Neural progenitor cell (in vitro differentiated cells): ENCODE data around the gene RLF. TPM values are rescaled to one million over a fixed set of nuclear protein-coding genes. Genes with fewer than 3 reads are reported as not detected.

Experiments used
- DNase-seq: peaks from one replicate; pipeline ENCODE4 v3.0.0-alpha.2; 2016; ENCODE audit warnings: low spot score
- H2AFZ ChIP-seq: fragments of 200-600 bp; sonication (generic); replicated peaks from 2 replicates; pipeline ENCODE4 v1.6.1; 2016; ENCODE audit warnings: antibody characterized with exemption
- H3F3A ChIP-seq: fragments of 200-600 bp; sonication (generic); 2 replicates; pipeline ENCODE4 v1.6.1; 2016; ENCODE audit warnings: antibody characterized with exemption, low read depth
- H3K27ac ChIP-seq: fragments of 200-600 bp; sonication (generic); 2 replicates; pipeline ENCODE4 v1.5.1; 2016; ENCODE audit warnings: mild to moderate bottlenecking
- H3K27me3 ChIP-seq: fragments of 200-600 bp; sonication (generic); 2 replicates; pipeline ENCODE4 v1.6.1; 2016; ENCODE audit warnings: mild to moderate bottlenecking, moderate library complexity
- H3K36me3 ChIP-seq: fragments of 200-600 bp; sonication (generic); 2 replicates; pipeline ENCODE4 v1.5.1; 2016
- H3K4me1 ChIP-seq: fragments of 200-600 bp; sonication (generic); 2 replicates; pipeline ENCODE4 v1.6.1; 2016; ENCODE audit warnings: mixed run types
- H3K4me2 ChIP-seq: fragments of 200-600 bp; sonication (generic); 2 replicates; pipeline ENCODE4 v1.6.1; 2016
- H3K4me3 ChIP-seq: fragments of 200-600 bp; sonication (generic); 2 replicates; pipeline ENCODE4 v1.5.1; 2016
- H3K79me2 ChIP-seq: fragments of 200-600 bp; sonication (generic); 2 replicates; pipeline ENCODE4 v1.6.1; 2016; ENCODE audit warnings: low read depth
- H3K9ac ChIP-seq: fragments of 200-600 bp; sonication (generic); 2 replicates; pipeline ENCODE4 v1.6.1; 2016
- H3K9me3 ChIP-seq: fragments of 200-600 bp; sonication (generic); 2 replicates; pipeline ENCODE4 v1.5.1; 2016; ENCODE audit warnings: low read depth
- H4K20me1 ChIP-seq: fragments of 200-600 bp; sonication (generic); 2 replicates; pipeline ENCODE4 v1.6.1; 2016; ENCODE audit warnings: low read depth
- H3K27ac Mint-ChIP-seq: 3 replicates; pipeline ENCODE4 v1.8.0; 2021; ENCODE audit warnings: mixed read lengths
- H3K27me3 Mint-ChIP-seq: 2 replicates; pipeline ENCODE4 v1.8.0; 2022; ENCODE audit warnings: low read depth, mild to moderate bottlenecking, inconsistent platforms, moderate library complexity, mixed read lengths; ENCODE audit not compliant: insufficient read depth
- H3K36me3 Mint-ChIP-seq: 3 replicates; pipeline ENCODE4 v1.8.0; 2021; ENCODE audit warnings: mixed read lengths
- H3K4me1 Mint-ChIP-seq: 3 replicates; pipeline ENCODE4 v1.8.0; 2021; ENCODE audit warnings: mixed read lengths
- H3K4me3 Mint-ChIP-seq: 3 replicates; pipeline ENCODE4 v1.8.0; 2021; ENCODE audit warnings: mild to moderate bottlenecking, moderate library complexity, mixed read lengths
- H3K9me3 Mint-ChIP-seq: 3 replicates; pipeline ENCODE4 v1.8.0; 2020; ENCODE audit warnings: mixed read lengths
- CTCF ChIP-seq: fragments of 200-600 bp; sonication (generic); IDR thresholded peaks from 2 replicates; pipeline ENCODE4 v1.5.1; 2017; ENCODE audit warnings: antibody characterized with exemption, mild to moderate bottlenecking
- EZH2 ChIP-seq: fragments of 200-600 bp; sonication (generic); IDR thresholded peaks from 2 replicates; pipeline ENCODE4 v1.6.1; 2017; ENCODE audit warnings: antibody characterized with exemption, mild to moderate bottlenecking, moderate library complexity
- EZH2phosphoT487 ChIP-seq: fragments of 200-600 bp; sonication (generic); IDR thresholded peaks from 2 replicates; pipeline ENCODE4 v1.6.1; 2017; ENCODE audit warnings: antibody characterized with exemption
- total RNA-seq: library from RNA; depleted of rRNA; stranded (reverse); fragments of >200 nt; gene quantifications from 2 replicates; pipeline ENCODE4 v1.2.3, GENCODE V29; 2015; ENCODE audit warnings: low replicate concordance

The RLF gene
- total RNA-seq, 1 donor from 2014 or later, result 72.7 TPM

- H3F3A ChIP-seq, result no peaks in the 10 kb centered on the region
- H3K4me3 ChIP-seq, result no peak overlapping the region
- no peaks in the 10 kb centered on the region for H3K9me3 ChIP-seq
- Mint-ChIP-seq H3K4me3 (no peak overlapping the region), H3K4me1 (no peaks in the 10 kb centered on the region), H3K36me3 (no peaks in the 10 kb centered on the region), H3K9me3 (no peaks in the 10 kb centered on the region), H3K27me3 (no peaks in the 10 kb centered on the region), H3K27ac (no peak overlapping the region)
- no peak overlapping the region for H3K4me2 ChIP-seq
- no peaks in the 10 kb centered on the region for H3K36me3 ChIP-seq
- TF ChIP-seq EZH2phosphoT487 (no peak), CTCF (no peak), EZH2 (no peak)
- H3K9ac ChIP-seq, result no peak overlapping the region
- no peak for DNase-seq
- no peaks in the 10 kb centered on the region for H3K79me2 ChIP-seq
- H2AFZ ChIP-seq, result no peak overlapping the region
- no peaks in the 10 kb centered on the region for H3K4me1 ChIP-seq
- no peak overlapping the region for H3K27ac ChIP-seq
- H3K27me3 ChIP-seq, result peaks cover 22% of the 10 kb centered on the region
- no peaks in the 10 kb centered on the region for H4K20me1 ChIP-seq
Observed at GRCh38 chr1:40122855-40123254, 38.3 kb upstream of the RLF start.

DNA sequence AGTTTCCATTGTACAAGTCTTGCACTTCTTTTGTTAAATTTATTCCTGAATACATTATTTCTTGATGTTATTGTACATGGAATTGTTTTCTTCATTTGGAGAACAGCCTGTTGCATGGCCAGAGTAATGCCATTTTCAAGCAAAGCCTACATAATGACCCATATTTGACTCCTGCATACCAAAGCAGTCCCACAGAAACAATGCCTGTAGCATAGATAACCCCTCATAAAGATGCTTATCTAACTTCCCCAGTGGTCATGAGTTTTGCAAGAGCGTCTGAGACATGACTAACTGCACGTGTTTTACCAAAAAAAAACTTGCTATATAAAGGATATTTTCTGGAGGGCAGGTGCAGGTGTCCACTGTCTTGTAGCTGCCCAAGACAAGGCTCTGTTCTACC, 30.3 kb upstream of the RLF start:
- no peaks in the 10 kb centered on the region for H3K36me3 Mint-ChIP-seq
- peaks cover 5% of the 10 kb centered on the region for H3K27me3 Mint-ChIP-seq
- Histone ChIP-seq H3K27me3 (no peaks in the 10 kb centered on the region), H3K9me3 (no peaks in the 10 kb centered on the region), H3K27ac (no peak overlapping the region), H3F3A (no peaks in the 10 kb centered on the region), H4K20me1 (no peaks in the 10 kb centered on the region), H3K4me3 (no peak overlapping the region), H3K4me2 (no peak overlapping the region), H2AFZ (no peak overlapping the region), H3K4me1 (no peaks in the 10 kb centered on the region), H3K9ac (no peak overlapping the region), H3K36me3 (no peaks in the 10 kb centered on the region), H3K79me2 (no peaks in the 10 kb centered on the region)
- no peak for DNase-seq
- TF ChIP-seq CTCF (no peak), EZH2 (no peak), EZH2phosphoT487 (no peak)
- H3K4me3 Mint-ChIP-seq, result no peak overlapping the region
- H3K4me1 Mint-ChIP-seq, result no peaks in the 10 kb centered on the region
- peaks cover 3% of the 10 kb centered on the region for H3K9me3 Mint-ChIP-seq
- H3K27ac Mint-ChIP-seq, result no peak overlapping the region

GRCh38 chr1:40132383-40133311, 28.5 kb upstream of the RLF start:
- no peaks in the 10 kb centered on the region for H3K79me2 ChIP-seq
- TF ChIP-seq EZH2phosphoT487 (no peak), EZH2 (no peak), CTCF (no peak)
- H2AFZ ChIP-seq, result no peak overlapping the region
- no peaks in the 10 kb centered on the region for H3F3A ChIP-seq
- no peaks in the 10 kb centered on the region for H3K27me3 ChIP-seq
- H3K4me3 ChIP-seq, result no peak overlapping the region
- Mint-ChIP-seq H3K4me1 (no peaks in the 10 kb centered on the region), H3K4me3 (no peak overlapping the region), H3K36me3 (no peaks in the 10 kb centered on the region), H3K9me3 (peaks cover 3% of the 10 kb centered on the region), H3K27ac (no peak overlapping the region), H3K27me3 (peaks cover 5% of the 10 kb centered on the region)
- no peak overlapping the region for H3K4me2 ChIP-seq
- no peak overlapping the region for H3K9ac ChIP-seq
- H3K9me3 ChIP-seq, result no peaks in the 10 kb centered on the region
- H3K4me1 ChIP-seq, result no peaks in the 10 kb centered on the region
- H3K36me3 ChIP-seq, result no peaks in the 10 kb centered on the region
- no peaks in the 10 kb centered on the region for H4K20me1 ChIP-seq
- no peak overlapping the region for H3K27ac ChIP-seq
- DNase-seq, result no peak
